Measurements from ENCODE around the gene TANC1. TPM values are rescaled to one million over a fixed set of nuclear protein-coding genes. Genes with fewer than 3 reads are reported as not detected.

The TANC1 gene
- total and polyA plus RNA-seq, 2 experiments from 2014 or later: 2.8 to 9.5 TPM

- no peaks in the 10 kb centered on the region for H3K36me3 Mint-ChIP-seq (ENCODE audit: low read depth)
- H3K27ac ChIP-seq (ENCODE audit: low read depth): no peak overlapping the region
- H3K4me3 ChIP-seq: no peak overlapping the region
- peaks cover 10% of the 10 kb centered on the region for H3K27me3 Mint-ChIP-seq (ENCODE audit: insufficient read depth, low read depth, poor library complexity)
- no peaks in the 10 kb centered on the region; the same call in 1 of the 2 replicates for H3K4me1 ChIP-seq (ENCODE audit: insufficient read depth)
- no peaks in the 10 kb centered on the region for H3K9me3 Mint-ChIP-seq
- no peak overlapping the region for H2AFZ ChIP-seq
- TF ChIP-seq NANOG (IDR thresholded peaks at IDR 0.05; ENCODE audit: borderline replicate concordance): no peak
- no peak for TF ChIP-seq POLR2AphosphoS5 (IDR thresholded peaks at IDR 0.05; ENCODE audit: low read depth)
- TF ChIP-seq EZH2 (IDR thresholded peaks at IDR 0.05; ENCODE audit: low read depth, unreplicated experiment): no peak
- no peak for TF ChIP-seq EZH2phosphoT487 (IDR thresholded peaks at IDR 0.05; ENCODE audit: unreplicated experiment)
- no peak for TF ChIP-seq JUNB (IDR thresholded peaks at IDR 0.05; ENCODE audit: unreplicated experiment)
- no peak for TF ChIP-seq ZNF114 (CRISPR knock-in tag; IDR thresholded peaks at IDR 0.05)
- TF ChIP-seq ZNF462 (CRISPR knock-in tag; IDR thresholded peaks at IDR 0.05): no peak
- TF ChIP-seq, protein P1, sequence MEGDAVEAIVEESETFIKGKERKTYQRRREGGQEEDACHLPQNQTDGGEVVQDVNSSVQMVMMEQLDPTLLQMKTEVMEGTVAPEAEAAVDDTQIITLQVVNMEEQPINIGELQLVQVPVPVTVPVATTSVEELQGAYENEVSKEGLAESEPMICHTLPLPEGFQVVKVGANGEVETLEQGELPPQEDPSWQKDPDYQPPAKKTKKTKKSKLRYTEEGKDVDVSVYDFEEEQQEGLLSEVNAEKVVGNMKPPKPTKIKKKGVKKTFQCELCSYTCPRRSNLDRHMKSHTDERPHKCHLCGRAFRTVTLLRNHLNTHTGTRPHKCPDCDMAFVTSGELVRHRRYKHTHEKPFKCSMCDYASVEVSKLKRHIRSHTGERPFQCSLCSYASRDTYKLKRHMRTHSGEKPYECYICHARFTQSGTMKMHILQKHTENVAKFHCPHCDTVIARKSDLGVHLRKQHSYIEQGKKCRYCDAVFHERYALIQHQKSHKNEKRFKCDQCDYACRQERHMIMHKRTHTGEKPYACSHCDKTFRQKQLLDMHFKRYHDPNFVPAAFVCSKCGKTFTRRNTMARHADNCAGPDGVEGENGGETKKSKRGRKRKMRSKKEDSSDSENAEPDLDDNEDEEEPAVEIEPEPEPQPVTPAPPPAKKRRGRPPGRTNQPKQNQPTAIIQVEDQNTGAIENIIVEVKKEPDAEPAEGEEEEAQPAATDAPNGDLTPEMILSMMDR (conservative IDR thresholded peaks at IDR 0.05; ENCODE audit: low read depth in 2 of 2): no peak
- no peak for TF ChIP-seq ZNF331 (CRISPR knock-in tag; IDR thresholded peaks at IDR 0.05; ENCODE audit: low read depth)
- no peak for TF ChIP-seq CREB1 (CRISPR knock-in tag; IDR thresholded peaks at IDR 0.05; ENCODE audit: low read depth)
- peaks cover 18% of the 10 kb centered on the region for H3K4me1 Mint-ChIP-seq
- H3K4me3 Mint-ChIP-seq: no peak overlapping the region
- DNase-seq (ENCODE audit: low spot score) (no peak), ATAC-seq (no peak)
- H3F3A ChIP-seq (replicated peaks; ENCODE audit: low read depth): no peaks in the 10 kb centered on the region
- no peaks in the 10 kb centered on the region for H3K9me2 ChIP-seq (ENCODE audit: insufficient read depth)
- H3K36me3 ChIP-seq (ENCODE audit: insufficient read depth): no peaks in the 10 kb centered on the region
- no peaks in the 10 kb centered on the region for H3K79me2 ChIP-seq (replicated peaks; ENCODE audit: insufficient read depth)
- H3K27me3 ChIP-seq (ENCODE audit: insufficient read depth): no peaks in the 10 kb centered on the region
- H3K27ac Mint-ChIP-seq: no peak overlapping the region
- no peak overlapping the region for H3K4me2 ChIP-seq
- no peaks in the 10 kb centered on the region for H4K20me1 ChIP-seq (replicated peaks; ENCODE audit: insufficient read depth)
These were observed 156.6 kb downstream of the TANC1 start for GRCh38 chr2:159124931-159125467.
